ENCODE data around the gene AXIN1. TPM values are rescaled to one million over a fixed set of nuclear protein-coding genes. Genes with fewer than 3 reads are reported as not detected.
"Not testable (repeated sequence)": the region's sequence is repeated elsewhere in the genome, so short reads cannot be mapped to it uniquely, and the experiment has no call there.

Gene AXIN1
- total RNA-seq, 1 experiment from 2014 or later, result 22.6 TPM

GRCh38 chr16:269061-269796 is 83.3 kb downstream of the AXIN1 start:
- in situ Hi-C loops (cut with HindIII; ENCODE audit: low pct_unique_long_range_greater_than_20kb, low sequenced_read_pairs), result no loop called here
- DNase-seq (ENCODE audit: low read depth, low spot score), result no peak

DNA sequence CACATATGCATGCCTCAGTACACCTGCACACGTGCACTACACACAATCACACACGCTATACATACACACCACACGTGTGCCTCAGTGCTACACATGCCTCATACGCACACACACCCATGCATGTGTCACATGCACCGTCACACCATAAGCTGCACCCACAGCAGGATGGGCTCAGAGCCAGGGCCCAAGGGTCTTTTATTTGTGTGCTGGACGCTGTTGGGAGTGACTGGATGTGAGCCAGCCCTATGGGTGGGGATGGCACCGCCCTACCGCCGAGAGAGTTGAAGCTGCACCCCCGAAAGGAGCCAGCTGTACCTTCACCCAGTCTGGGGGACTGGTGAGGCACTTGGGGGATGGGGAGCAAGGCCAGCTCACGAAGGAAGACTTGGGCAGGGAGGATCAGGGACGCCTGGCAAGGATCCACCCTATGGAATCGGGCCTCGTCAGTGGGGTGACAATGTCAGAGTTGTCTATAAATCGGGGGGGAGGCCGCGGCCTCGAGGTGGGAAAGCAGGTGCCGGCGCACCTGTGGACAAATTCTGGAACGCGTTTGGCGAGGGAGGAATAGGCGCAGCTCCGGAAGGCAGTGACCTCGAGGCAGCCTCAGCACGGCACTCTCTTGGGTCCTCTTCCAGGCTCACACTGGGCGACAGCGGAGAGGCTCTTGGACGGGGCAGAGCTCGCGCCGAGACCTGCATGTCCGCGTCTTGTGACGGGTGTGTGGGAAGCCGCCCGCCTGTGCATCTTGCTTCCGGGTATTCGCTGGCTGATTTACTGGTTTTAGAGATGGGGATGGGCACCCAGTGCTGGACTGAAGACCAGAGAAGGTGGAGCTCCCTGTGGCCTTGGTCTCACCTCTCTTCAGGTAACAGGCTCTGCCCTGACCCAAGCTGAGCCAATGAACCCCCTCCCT is 84.1 kb downstream of the AXIN1 start:
- DNase-seq (ENCODE audit: low read depth, low spot score), result no peak
- in situ Hi-C loops (cut with HindIII; ENCODE audit: low pct_unique_long_range_greater_than_20kb, low sequenced_read_pairs), result no loop called here

DNA sequence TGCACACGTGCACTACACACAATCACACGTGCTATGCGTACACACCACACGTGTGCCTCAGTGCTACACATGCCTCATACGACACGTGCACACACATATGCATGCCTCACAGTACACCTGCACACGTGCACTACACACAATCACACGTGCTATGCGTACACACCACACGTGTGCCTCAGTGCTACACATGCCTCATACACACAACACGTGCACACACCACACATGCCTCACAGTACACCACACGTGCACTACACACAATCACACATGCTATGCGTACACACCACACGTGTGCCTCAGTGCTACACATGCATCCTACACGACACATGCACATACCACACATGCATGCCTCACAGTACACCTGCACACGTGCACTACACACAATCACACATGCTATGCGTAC is 85.0 kb downstream of the AXIN1 start:
- in situ Hi-C loops (cut with HindIII; ENCODE audit: low pct_unique_long_range_greater_than_20kb, low sequenced_read_pairs); DNase-seq (ENCODE audit: low read depth, low spot score): not testable (repeated sequence)

DNA sequence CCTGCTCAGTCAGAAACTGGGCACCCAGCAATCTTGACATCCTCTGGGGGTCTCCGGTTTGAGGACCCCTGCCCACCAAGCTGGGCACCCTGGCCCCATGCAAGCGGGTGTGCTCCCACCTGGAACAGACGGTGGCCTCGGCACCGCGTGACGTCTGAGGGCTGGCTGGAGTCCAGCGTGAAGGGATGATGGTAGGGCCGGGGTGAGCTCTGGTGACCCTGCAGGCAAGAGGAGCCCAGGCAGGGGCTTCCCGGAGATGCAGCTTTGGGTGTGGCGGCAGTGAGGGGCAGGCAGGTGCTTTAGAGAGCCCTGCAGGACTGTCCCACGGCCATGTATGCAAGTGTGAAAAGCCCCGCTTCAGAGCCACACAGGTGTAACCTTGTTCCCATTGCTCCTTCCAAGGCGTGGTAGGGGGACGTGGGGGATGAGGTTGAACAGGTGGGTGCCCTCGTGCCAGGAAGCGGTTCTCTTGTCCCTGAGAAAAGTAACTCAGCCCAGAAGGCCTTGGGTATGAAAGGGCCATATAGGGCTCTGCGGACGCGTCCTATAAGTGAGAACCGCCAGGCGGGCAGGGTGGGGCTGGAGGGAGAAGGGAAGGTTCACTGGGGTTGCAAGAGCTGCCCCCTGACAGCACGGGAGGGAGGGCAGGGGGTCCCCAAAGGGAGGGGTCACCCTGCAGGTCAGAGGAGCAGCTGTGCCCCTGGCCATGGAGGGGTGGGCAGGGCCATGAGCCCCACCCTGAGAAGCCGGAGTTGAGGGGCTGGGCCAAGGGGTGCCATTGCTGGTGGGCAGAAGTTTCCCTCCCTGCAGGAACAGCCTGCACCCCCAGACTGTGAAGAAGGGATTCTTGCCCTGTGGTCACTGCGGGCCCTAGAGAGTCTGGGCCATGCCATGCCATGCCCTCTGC is 86.0 kb downstream of the AXIN1 start:
- in situ Hi-C loops (cut with HindIII; ENCODE audit: low pct_unique_long_range_greater_than_20kb, low sequenced_read_pairs), result no loop called here
- DNase-seq (ENCODE audit: low read depth, low spot score), result no peak

DNA sequence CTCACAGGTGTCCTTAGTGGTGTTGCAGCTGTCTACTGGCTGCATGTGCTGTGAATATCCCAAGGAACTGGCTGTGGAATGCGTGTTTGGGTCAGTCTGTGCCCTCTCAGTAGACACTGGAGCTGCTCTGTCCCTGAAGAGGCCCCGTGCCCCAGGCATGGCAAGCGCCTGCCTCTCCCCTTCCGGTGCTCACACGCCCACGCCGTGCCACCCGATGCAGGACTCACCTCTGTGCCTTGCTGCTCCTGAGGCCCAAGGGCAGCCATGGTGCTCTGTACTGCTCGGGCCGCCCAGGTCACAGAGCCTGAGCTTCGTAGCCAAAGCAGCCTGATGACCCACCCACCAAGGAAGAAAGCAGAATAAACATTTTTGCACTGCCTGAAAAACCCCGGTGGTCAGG is 86.8 kb downstream of the AXIN1 start:
- in situ Hi-C loops (cut with HindIII; ENCODE audit: low pct_unique_long_range_greater_than_20kb, low sequenced_read_pairs), result no loop called here
- peak; percentile 20 for DNase-seq (ENCODE audit: low read depth, low spot score)

DNA sequence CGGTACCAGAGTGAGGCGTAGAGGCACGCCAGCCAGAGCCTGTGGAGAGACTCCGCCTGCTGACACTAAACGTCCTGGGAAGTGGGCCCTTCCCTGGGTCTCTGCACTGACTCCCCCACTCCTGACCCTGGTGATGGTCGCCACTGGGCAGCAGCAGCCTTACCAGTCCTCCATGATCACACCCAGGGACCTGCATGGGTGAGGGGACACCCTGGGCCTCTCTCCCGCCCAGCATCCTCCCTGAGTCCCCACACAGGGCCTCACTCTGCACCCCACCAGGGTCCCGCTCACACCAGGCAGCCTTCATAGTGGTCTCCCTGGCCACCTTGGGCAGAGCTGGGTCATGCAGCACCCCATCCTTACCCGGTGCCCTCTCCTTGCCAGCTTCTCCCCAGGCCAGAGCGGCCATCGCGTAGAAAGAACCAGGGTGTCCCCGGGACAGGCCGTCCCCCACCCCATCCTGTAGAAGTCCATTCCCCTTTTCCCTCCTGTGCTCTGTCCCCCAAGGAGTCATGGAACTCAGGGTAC is 87.5 kb downstream of the AXIN1 start:
- DNase-seq (ENCODE audit: low read depth, low spot score), result no peak

GRCh38 chr16:264440-264951 is 88.0 kb downstream of the AXIN1 start:
- DNase-seq (ENCODE audit: low read depth, low spot score), result no peak
- in situ Hi-C loops (cut with HindIII; ENCODE audit: low pct_unique_long_range_greater_than_20kb, low sequenced_read_pairs), result no loop called here

More for the DNA sequence above, 87.5 kb downstream of the AXIN1 start:
- in situ Hi-C loops (cut with HindIII; ENCODE audit: low pct_unique_long_range_greater_than_20kb, low sequenced_read_pairs), result no loop called here

DNA sequence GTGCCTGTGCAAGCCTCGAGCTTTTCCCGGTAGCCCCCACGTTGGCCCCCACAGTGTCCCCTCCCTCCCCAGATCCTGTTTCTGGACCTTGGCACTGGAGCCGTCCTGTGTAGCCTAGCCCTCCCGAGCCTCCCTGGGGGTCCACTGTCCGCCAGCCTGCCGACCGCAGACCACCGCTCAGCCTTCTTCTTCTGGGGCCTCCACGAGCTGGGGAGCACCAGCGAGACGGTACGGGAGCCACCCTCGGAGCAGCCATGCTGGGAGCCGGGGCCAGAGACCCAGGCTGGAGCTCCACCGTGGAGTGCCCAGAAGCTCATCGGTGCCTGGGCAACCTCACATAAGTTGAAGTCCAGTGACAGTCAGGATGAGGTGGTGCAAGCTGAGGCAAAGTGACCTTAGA is 88.6 kb downstream of the AXIN1 start:
- in situ Hi-C loops (cut with HindIII; ENCODE audit: low pct_unique_long_range_greater_than_20kb, low sequenced_read_pairs), result no loop called here
- DNase-seq (ENCODE audit: low read depth, low spot score), result no peak

DNA sequence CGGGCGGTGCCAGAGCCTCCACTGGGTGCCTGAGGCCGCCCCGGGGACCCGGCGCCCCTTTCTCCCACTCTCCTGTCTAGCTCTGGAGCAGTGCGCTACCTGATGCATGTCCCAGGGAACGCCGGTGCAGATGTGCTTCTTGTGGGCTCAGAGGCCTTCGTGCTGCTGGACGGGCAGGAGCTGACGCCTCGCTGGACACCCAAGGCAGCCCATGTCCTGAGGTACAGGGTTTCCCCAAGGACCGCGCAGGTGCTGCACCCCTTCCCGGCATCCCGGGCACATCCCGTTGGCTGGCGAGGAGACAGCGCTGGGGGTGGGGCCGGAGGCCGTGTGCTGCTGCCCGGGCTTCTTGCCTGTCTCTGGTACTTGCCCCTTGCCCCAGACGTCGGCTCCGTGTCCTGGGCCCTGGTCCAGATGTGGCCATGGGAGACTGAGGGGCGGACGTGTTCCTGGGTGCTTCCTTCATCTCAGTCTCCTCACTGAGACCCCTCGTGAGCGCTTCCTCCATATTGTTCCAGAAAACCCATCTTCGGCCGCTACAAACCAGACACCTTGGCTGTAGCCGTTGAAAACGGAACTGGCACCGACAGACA is 89.2 kb downstream of the AXIN1 start:
- in situ Hi-C loops (cut with HindIII; ENCODE audit: low pct_unique_long_range_greater_than_20kb, low sequenced_read_pairs), result no loop called here
- no peak for DNase-seq (ENCODE audit: low read depth, low spot score)

GRCh38 chr16:262121-262745 is 90.3 kb downstream of the AXIN1 start:
- no peak for DNase-seq (ENCODE audit: low read depth, low spot score)

GRCh38 chr16:261031-261691 is 91.4 kb downstream of the AXIN1 start:
- DNase-seq (ENCODE audit: low read depth, low spot score), result no peak
- in situ Hi-C loops (cut with HindIII; ENCODE audit: low pct_unique_long_range_greater_than_20kb, low sequenced_read_pairs), result no loop called here

More at GRCh38 chr16:262121-262745, 90.3 kb downstream of the AXIN1 start:
- in situ Hi-C loops (cut with HindIII; ENCODE audit: low pct_unique_long_range_greater_than_20kb, low sequenced_read_pairs), result no loop called here

DNA sequence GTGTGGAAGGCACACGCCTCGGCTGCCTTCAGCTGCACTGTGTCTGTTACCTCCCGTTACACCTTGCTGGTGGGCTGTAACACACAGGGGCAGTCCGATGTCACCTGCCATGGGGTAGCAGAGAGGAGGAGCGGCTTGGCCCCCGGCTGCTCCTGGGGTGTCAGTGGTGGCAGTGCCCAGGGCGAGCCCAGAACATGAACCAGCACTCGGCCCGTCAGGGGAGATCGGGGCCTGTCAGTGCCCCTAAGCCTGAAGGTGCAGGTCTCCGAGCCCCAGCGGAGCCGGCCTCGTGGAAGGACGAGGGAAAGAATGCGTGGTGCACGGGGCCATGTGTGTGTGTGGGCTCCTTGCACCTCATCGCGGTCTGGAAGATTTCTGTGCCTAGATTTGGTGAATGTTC is 92.2 kb downstream of the AXIN1 start:
- in situ Hi-C loops (cut with HindIII; ENCODE audit: low pct_unique_long_range_greater_than_20kb, low sequenced_read_pairs), result no loop called here
- DNase-seq (ENCODE audit: low read depth, low spot score), result no peak

DNA sequence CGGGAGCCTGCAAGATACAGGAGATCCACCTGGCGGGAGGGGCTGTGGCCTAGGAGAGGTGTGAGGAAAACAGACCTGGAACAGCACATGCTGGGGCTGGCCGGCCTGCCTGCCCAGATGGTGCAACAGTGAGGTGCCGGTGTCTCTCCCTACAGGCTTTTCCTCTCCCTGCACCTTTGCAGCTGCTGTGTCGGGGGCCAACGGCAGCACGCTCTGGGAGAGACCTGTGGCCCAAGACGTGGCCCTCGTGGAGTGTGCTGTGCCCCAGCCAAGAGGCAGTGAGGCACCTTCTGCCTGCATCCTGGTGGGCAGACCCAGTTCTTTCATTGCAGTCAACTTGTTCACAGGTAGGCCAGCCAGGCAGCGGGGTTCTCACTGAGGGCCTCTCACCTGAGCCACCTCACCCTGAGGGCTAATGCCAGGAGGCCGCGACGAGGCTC is 92.7 kb downstream of the AXIN1 start:
- no peak for DNase-seq (ENCODE audit: low read depth, low spot score)
- in situ Hi-C loops (cut with HindIII; ENCODE audit: low pct_unique_long_range_greater_than_20kb, low sequenced_read_pairs), result no loop called here

DNA sequence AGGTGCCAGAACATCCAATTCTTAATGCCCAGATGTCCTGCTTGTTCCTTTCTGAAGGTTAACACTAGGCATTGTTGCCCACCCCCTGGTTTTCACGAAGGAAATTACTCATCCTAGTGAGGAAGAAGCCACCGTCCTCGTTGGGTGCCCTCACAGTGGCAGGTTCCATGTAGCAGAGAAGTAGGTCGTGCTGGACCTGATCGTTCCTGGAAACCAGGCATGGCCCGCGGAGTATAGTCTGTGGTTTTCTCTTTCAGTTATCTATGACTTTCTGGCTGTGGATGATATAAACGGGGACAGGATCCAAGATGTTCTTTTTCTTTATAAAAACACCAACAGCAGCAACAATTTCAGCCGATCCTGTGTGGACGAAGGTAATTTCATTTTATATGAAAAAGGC is 93.3 kb downstream of the AXIN1 start:
- DNase-seq (ENCODE audit: low read depth, low spot score), result no peak
- in situ Hi-C loops (cut with HindIII; ENCODE audit: low pct_unique_long_range_greater_than_20kb, low sequenced_read_pairs), result no loop called here

GRCh38 chr16:258091-258490 is 94.4 kb downstream of the AXIN1 start:
- in situ Hi-C loops (cut with HindIII; ENCODE audit: low pct_unique_long_range_greater_than_20kb, low sequenced_read_pairs); DNase-seq (ENCODE audit: low read depth, low spot score): not testable (repeated sequence)

- DNase-seq (ENCODE audit: low read depth, low spot score), result no peak
- in situ Hi-C loops (cut with HindIII; ENCODE audit: low pct_unique_long_range_greater_than_20kb, low sequenced_read_pairs), result no loop called here
Measured at GRCh38 chr16:255183-255582, 97.3 kb downstream of the AXIN1 start.
